ENCODE measurements around the gene JMJD7. TPM values are rescaled to one million over a fixed set of nuclear protein-coding genes. Genes with fewer than 3 reads are reported as not detected.

Gene JMJD7
- total RNA-seq, 2 donors from 2014 or later: 7.8 to 11.8 TPM

- no peak overlapping the region for H3K4me3 ChIP-seq
- no peaks in the 10 kb centered on the region for H3K36me3 ChIP-seq
- intact Hi-C loops (cut with DNase I): no loop called here
- H3K9ac ChIP-seq (ENCODE audit: low read depth in 2 of 2, low read length in 2 of 2): no peak overlapping the region
- DNase-seq: no peak
- no peaks in the 10 kb centered on the region for H3K9me3 ChIP-seq
- no peak for TF ChIP-seq CTCF (IDR thresholded peaks at IDR 0.05)
- no peak overlapping the region for H3K27ac ChIP-seq
- no peaks in the 10 kb centered on the region for H3K4me1 ChIP-seq
- H3K27me3 ChIP-seq: peaks cover 3% of the 10 kb centered on the region
These were observed 57.9 kb downstream of the JMJD7 start for GRCh38 chr15:41885841-41886240.

GRCh38 chr15:41886741-41887140 lies 58.8 kb downstream of the JMJD7 start:
- H3K4me3 ChIP-seq: no peak overlapping the region
- H3K9ac ChIP-seq (ENCODE audit: low read depth in 2 of 2, low read length in 2 of 2): no peak overlapping the region
- H3K4me1 ChIP-seq: no peaks in the 10 kb centered on the region
- no peak overlapping the region for H3K27ac ChIP-seq
- H3K9me3 ChIP-seq: no peaks in the 10 kb centered on the region
- H3K27me3 ChIP-seq: no peaks in the 10 kb centered on the region
- intact Hi-C loops (cut with DNase I): no loop called here
- H3K36me3 ChIP-seq: no peaks in the 10 kb centered on the region
- no peak for DNase-seq
- no peak for TF ChIP-seq CTCF (IDR thresholded peaks at IDR 0.05)

GRCh38 chr15:41887161-41887560 lies 59.3 kb downstream of the JMJD7 start:
- Histone ChIP-seq H3K4me3 (no peak overlapping the region), H3K36me3 (no peaks in the 10 kb centered on the region), H3K9ac (ENCODE audit: low read depth in 2 of 2, low read length in 2 of 2) (no peak overlapping the region), H3K4me1 (no peaks in the 10 kb centered on the region), H3K27ac (no peak overlapping the region), H3K9me3 (no peaks in the 10 kb centered on the region), H3K27me3 (no peaks in the 10 kb centered on the region)
- no peak for TF ChIP-seq CTCF (IDR thresholded peaks at IDR 0.05)
- DNase-seq: no peak
- intact Hi-C loops (cut with DNase I): no loop called here

Small RNAs within 50 kb of the gene (microRNA-seq; reads per million reads assigned to microRNA genes)
- gene MIR4310: not detected

Other genes starting within 250 kb of the JMJD7 start
- 10 to 100 TPM; 21.8 to 25.8 TPM for gene MGA, start 167.7 kb upstream of the JMJD7 start, total RNA-seq
- gene MAPKBP1, start 53.6 kb upstream of the JMJD7 start, total RNA-seq: 10 to 100 TPM in 1 of 2 donors, 1 to 10 TPM in 1; 9.0 to 14.6 TPM
- gene PLA2G4B, start 10.8 kb downstream of the JMJD7 start, total RNA-seq: 1 to 10 TPM; 2.2 to 6.2 TPM
- gene SPTBN5, start 66.0 kb downstream of the JMJD7 start, total RNA-seq: 1 to 10 TPM in 1 of 2 donors, under 1 TPM in 1; 0.72 to 2.3 TPM
- gene EHD4, start 144.5 kb downstream of the JMJD7 start, total RNA-seq: 10 to 100 TPM; 30.3 to 40.0 TPM
- gene PLA2G4E, start 192.9 kb downstream of the JMJD7 start, total RNA-seq: under 1 TPM in 1 of 2 donors, not detected in 1; 0.67 TPM